Sigmoid colon (tissue), 7 donors: Measurements from ENCODE around the gene ABHD8. TPM values are rescaled to one million over a fixed set of nuclear protein-coding genes. Genes with fewer than 3 reads are reported as not detected.
A peak's percentile ranks its signal among the peaks of the same experiment; 100 is the strongest.

Experiments
- DNase-seq: peaks from one replicate; pipeline ENCODE4 v3.0.0-alpha.2; 2019
- H3K27ac ChIP-seq, 4 donors: fragments of 200-600 bp; sonication (generic); one replicate each; pipeline ENCODE4 v1.5.1; 2016 to 2019; ENCODE audit warnings: mild to moderate bottlenecking in 1 of 4
- H3K27me3 ChIP-seq, 3 donors: fragments of 200-600 bp; sonication (generic); one replicate each; pipeline ENCODE4 v1.5.1; 2019; ENCODE audit warnings: mild to moderate bottlenecking in 1 of 3
- H3K36me3 ChIP-seq, 4 donors: fragments of 200-600 bp; sonication (generic); one replicate each; pipeline ENCODE4 v1.5.1; 2016 to 2019
- H3K4me1 ChIP-seq, 4 donors: fragments of 200-600 bp; sonication (generic); one replicate each; pipeline ENCODE4 v1.5.1; 2017 to 2019
- H3K4me3 ChIP-seq, 4 donors: fragments of 200-600 bp; sonication (generic); one replicate each; pipeline ENCODE4 v1.5.1; 2017 to 2019; ENCODE audit warnings: mild to moderate bottlenecking in 2 of 4, moderate library complexity in 1 of 4
- H3K9me3 ChIP-seq, 4 donors: fragments of 200-600 bp in 3 of 4; sonication (generic) in 3 of 4; one replicate each; pipeline versions ENCODE4 v1.5.1 to v1.6.1; 2013 to 2019
- EP300 ChIP-seq, 4 donors: sonication (generic); formaldehyde crosslinking; IDR thresholded peaks; one replicate each; pipeline ENCODE4 v1.6.1; 2017; ENCODE audit warnings: antibody characterized with exemption in 4 of 4
- POLR2A ChIP-seq, 2 donors: fragments of 450-650 bp; IDR thresholded peaks; one replicate each; pipeline ENCODE4 v1.6.1; 2016; ENCODE audit warnings: antibody characterized with exemption in 2 of 2, mild to moderate bottlenecking in 2 of 2, moderate library complexity in 2 of 2
- POLR2AphosphoS5 ChIP-seq, 4 donors: sonication (generic); formaldehyde crosslinking; IDR thresholded peaks; one replicate each; pipeline ENCODE4 v1.6.1; 2017; ENCODE audit warnings: antibody characterized with exemption in 4 of 4
- WGBS, 2 donors: extraction: QIAGEN DNeasy Blood & Tissue Kit; methylation state at CpG; one replicate each; pipeline ENCODE4 v1.1.7; 2013; 5-methylcytosine and 5-hydroxymethylcytosine counted together
- intact Hi-C: fragments of 100-400 bp; cut with DNase I; formaldehyde crosslinking; loops from one replicate; pipeline ENCODE4 v1.15.1; 2023
- polyA plus RNA-seq, 3 donors: library from polyadenylated mRNA; stranded (reverse); fragments of 200-250 nt; gene quantifications; one replicate each; pipeline ENCODE4 v1.2.3, GENCODE V29; 2013
- total RNA-seq, 4 donors: library from RNA; depleted of rRNA; stranded (reverse); fragments of >200 nt; gene quantifications; one replicate each; pipeline ENCODE4 v1.1.0, GENCODE V29; 2016
- TF ChIP-seq, protein P1 (sequence below), 4 experiments: fragments of 450-650 bp in 3 of 4; fragments of 200-600 bp in 1 of 4; IDR thresholded peaks; one replicate each; pipeline ENCODE4 v1.5.1; 2016 to 2019; ENCODE audit warnings: antibody characterized with exemption in 4 of 4, mild to moderate bottlenecking in 3 of 4, moderate library complexity in 2 of 4
- donor health status: healthy with polysubstance abuse.
- donor health status: Bipolar disorder and iron deficiency.
- donor health status: healthy.

ABHD8 gene
- total and polyA plus RNA-seq, 7 donors, result 4.2 to 21.9 (median 15.5) TPM

DNA sequence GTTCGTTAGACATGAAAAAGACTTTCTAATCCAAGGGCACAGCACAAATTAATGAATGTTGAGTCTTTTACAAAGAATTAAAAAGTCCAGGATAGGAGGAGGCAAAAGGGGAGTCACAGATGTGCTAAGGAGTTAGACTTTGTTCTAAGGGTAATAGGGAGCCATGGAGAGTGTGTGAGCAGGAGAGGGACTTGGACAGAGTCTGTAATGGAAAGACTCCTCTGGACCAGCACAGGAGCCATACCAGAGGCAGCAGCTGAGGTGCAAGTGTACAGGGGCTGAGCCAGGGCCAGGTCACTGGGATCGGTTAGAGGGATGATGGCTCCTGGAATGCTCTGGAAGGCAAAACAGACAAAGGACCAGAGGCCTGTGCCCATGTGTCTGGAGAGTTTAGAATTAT is 44.7 kb upstream of the ABHD8 start:
- 66 to 69% methylated on average over 2 of the region's 2 CpGs for WGBS, 2 donors

DNA sequence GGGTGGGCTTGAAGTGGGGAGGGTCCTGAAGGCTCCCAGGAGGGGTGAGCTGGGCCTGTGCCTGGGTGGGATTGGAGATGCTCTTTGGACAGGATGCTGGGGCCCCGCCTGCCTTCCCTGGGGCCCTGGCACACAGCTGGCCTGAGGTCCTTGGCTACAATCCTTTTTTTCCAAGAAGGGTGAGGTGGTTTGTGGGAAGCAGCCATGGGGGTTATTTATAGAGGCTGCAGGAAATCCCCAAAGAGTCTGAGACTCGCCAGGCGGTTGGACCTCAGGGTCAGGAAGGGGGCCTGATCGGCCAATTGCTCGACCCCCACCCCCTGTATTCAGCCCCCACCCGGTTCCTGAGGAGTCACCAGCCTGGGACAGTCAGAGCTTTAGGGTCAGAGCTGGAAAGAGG is 44.1 kb upstream of the ABHD8 start:
- no peak overlapping the region for H3K4me3 ChIP-seq
- peaks cover 0 to 25% (median 12%) of the 10 kb centered on the region in 4 donors for H3K4me1 ChIP-seq
- no peak for TF ChIP-seq POLR2A (IDR thresholded peaks at IDR 0.05)
- no peak for TF ChIP-seq EP300 (IDR thresholded peaks at IDR 0.05)
- TF ChIP-seq POLR2AphosphoS5 (IDR thresholded peaks at IDR 0.05), result peak in 2 of 4 donors; percentile 12 to 18
- 28 to 43% methylated on average over 6 of the region's 6 CpGs for WGBS, 2 donors
- H3K36me3 ChIP-seq, result peaks cover 0 to 2% (median 0%) of the 10 kb centered on the region in 4 donors
- H3K27me3 ChIP-seq, result peaks cover 0 to 24% (median 0%) of the 10 kb centered on the region in 3 donors
- intact Hi-C loops, result no loop called here
- no peak for DNase-seq
- H3K9me3 ChIP-seq, result no peaks in the 10 kb centered on the region
- peak overlapping the region; percentile 12 to 63 (median 44) for H3K27ac ChIP-seq

More for the DNA sequence above, 44.7 kb upstream of the ABHD8 start:
- intact Hi-C loops, result no loop called here
- Histone ChIP-seq H3K27ac (peak overlapping the region; percentile 12 to 63 (median 44)), H3K4me1 (peaks cover 0 to 25% (median 12%) of the 10 kb centered on the region in 4 donors), H3K36me3 (no peaks in the 10 kb centered on the region), H3K4me3 (no peak overlapping the region), H3K27me3 (peaks cover 0 to 24% (median under 1%) of the 10 kb centered on the region in 3 donors), H3K9me3 (no peaks in the 10 kb centered on the region)
- no peak for TF ChIP-seq POLR2AphosphoS5 (IDR thresholded peaks at IDR 0.05)
- TF ChIP-seq EP300 (IDR thresholded peaks at IDR 0.05), result no peak
- TF ChIP-seq POLR2A (IDR thresholded peaks at IDR 0.05), result no peak
- TF ChIP-seq, protein P1, sequence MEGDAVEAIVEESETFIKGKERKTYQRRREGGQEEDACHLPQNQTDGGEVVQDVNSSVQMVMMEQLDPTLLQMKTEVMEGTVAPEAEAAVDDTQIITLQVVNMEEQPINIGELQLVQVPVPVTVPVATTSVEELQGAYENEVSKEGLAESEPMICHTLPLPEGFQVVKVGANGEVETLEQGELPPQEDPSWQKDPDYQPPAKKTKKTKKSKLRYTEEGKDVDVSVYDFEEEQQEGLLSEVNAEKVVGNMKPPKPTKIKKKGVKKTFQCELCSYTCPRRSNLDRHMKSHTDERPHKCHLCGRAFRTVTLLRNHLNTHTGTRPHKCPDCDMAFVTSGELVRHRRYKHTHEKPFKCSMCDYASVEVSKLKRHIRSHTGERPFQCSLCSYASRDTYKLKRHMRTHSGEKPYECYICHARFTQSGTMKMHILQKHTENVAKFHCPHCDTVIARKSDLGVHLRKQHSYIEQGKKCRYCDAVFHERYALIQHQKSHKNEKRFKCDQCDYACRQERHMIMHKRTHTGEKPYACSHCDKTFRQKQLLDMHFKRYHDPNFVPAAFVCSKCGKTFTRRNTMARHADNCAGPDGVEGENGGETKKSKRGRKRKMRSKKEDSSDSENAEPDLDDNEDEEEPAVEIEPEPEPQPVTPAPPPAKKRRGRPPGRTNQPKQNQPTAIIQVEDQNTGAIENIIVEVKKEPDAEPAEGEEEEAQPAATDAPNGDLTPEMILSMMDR (IDR thresholded peaks at IDR 0.05), result no peak
- no peak for DNase-seq

DNA sequence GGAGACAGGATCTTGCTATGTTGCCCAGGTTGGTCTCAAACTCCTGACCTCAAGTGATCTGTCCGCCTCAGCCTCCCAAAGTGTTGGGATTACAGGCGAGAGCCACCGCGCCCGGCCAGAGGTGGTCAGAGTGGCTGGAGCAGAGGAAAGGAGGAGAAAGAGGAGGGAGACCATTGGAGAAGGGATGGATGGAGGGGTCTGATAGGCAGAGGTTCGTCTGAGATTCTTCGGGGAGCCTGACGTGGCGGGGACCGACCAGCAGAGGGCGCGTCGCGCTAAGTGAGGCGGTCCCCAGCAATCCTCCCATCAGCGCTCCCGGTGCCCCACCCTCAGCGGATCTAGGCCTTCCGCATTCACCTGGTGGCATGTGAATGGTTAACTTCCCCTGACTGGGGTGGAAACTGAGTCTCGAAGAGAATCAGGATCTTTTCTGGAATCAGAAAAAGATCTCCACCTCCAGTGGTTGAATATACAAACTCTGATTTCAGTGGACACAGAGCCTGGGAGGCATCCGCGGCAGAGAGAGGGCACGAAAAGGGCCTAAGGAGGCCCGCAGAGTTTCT is 43.0 kb upstream of the ABHD8 start:
- intact Hi-C loops, result loop anchor here (1.0 kb wide), 1 partner anchor 40 kb away; no protein-coding TSS in a partner anchor
- peak; percentile 83 for DNase-seq
- Histone ChIP-seq H3K4me1 (peaks cover 0 to 25% (median 12%) of the 10 kb centered on the region in 4 donors), H3K4me3 (no peak overlapping the region), H3K27ac (peak overlapping the region in 3 of 4 donors; percentile 34 to 53 (median 39)), H3K36me3 (peaks cover 0 to 14% (median 0%) of the 10 kb centered on the region in 4 donors), H3K9me3 (no peaks in the 10 kb centered on the region), H3K27me3 (peaks cover 0 to 17% (median 0%) of the 10 kb centered on the region in 3 donors)
- TF ChIP-seq POLR2AphosphoS5 (IDR thresholded peaks at IDR 0.05), result no peak
- TF ChIP-seq, protein P1 (IDR thresholded peaks at IDR 0.05), result peak; percentile 91 to 96 (median 94)
- no peak for TF ChIP-seq POLR2A (IDR thresholded peaks at IDR 0.05)
- TF ChIP-seq EP300 (IDR thresholded peaks at IDR 0.05), result no peak
- 15% methylated on average over 24 of the region's 24 CpGs for WGBS, 2 donors

DNA sequence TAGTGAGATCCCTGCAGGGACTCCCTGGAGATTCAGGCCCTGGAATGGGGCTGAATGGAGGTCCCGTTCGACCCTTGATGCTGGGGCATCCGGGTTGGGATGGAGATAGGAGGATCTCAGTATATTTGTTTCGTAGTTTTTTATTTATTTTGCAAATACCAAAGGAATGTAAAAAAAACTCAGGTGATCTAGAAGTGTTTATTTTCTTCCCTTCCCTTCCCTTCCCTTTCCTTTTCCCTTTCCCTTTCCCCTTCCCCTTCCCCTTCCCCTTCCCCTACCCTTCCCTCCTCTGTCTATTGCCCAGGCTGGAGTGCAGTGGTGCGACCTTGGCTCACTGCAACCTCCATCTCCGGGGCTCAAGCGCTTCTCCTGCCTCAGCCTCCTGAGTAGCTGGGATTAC is 38.6 kb upstream of the ABHD8 start:
- Histone ChIP-seq H3K27me3 (no peaks in the 10 kb centered on the region), H3K4me3 (no peak overlapping the region), H3K27ac (no peak overlapping the region), H3K4me1 (peaks cover 0 to 24% (median 15%) of the 10 kb centered on the region in 4 donors), H3K9me3 (no peaks in the 10 kb centered on the region), H3K36me3 (peaks cover 0 to 17% (median 0%) of the 10 kb centered on the region in 4 donors)
- DNase-seq, result no peak
- 88 to 92% methylated on average over 7 of the region's 7 CpGs for WGBS, 2 donors
- TF ChIP-seq EP300 (IDR thresholded peaks at IDR 0.05), result no peak
- TF ChIP-seq POLR2AphosphoS5 (IDR thresholded peaks at IDR 0.05), result no peak
- TF ChIP-seq POLR2A (IDR thresholded peaks at IDR 0.05), result no peak
- TF ChIP-seq, protein P1 (IDR thresholded peaks at IDR 0.05), result no peak
- intact Hi-C loops, result no loop called here

DNA sequence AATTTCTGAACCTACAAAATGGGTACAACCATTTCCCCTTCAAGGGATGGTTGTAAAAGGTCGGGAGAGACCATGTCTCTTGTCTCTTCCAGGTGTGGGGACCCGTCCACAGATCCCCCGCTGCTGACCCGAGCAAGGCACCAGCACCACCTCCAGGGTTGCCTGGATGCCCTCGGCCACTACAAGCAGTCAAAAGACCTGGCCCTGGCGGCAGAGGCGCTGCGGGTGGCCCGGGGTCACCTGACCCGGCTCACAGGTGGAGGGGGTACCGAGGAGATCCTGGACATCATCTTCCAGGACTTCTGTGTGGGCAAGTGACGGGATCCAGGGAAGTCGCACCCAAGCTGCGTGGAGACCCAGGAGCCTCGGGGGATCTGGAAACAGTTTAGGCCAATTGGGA is 38.2 kb upstream of the ABHD8 start:
- Histone ChIP-seq H3K36me3 (peaks cover 0 to 17% (median 0%) of the 10 kb centered on the region in 4 donors), H3K27me3 (no peaks in the 10 kb centered on the region), H3K9me3 (no peaks in the 10 kb centered on the region), H3K27ac (no peak overlapping the region), H3K4me3 (no peak overlapping the region), H3K4me1 (peaks cover 0 to 23% (median 14%) of the 10 kb centered on the region in 4 donors)
- TF ChIP-seq POLR2AphosphoS5 (IDR thresholded peaks at IDR 0.05) (no peak), POLR2A (IDR thresholded peaks at IDR 0.05) (no peak), EP300 (IDR thresholded peaks at IDR 0.05) (no peak)
- TF ChIP-seq, protein P1 (IDR thresholded peaks at IDR 0.05), result no peak
- intact Hi-C loops, result no loop called here
- WGBS, 2 donors, result 94% methylated on average over 15 of the region's 15 CpGs
- no peak for DNase-seq
